ENCODE results near the gene TOX2.

Gene TOX2

DNA sequence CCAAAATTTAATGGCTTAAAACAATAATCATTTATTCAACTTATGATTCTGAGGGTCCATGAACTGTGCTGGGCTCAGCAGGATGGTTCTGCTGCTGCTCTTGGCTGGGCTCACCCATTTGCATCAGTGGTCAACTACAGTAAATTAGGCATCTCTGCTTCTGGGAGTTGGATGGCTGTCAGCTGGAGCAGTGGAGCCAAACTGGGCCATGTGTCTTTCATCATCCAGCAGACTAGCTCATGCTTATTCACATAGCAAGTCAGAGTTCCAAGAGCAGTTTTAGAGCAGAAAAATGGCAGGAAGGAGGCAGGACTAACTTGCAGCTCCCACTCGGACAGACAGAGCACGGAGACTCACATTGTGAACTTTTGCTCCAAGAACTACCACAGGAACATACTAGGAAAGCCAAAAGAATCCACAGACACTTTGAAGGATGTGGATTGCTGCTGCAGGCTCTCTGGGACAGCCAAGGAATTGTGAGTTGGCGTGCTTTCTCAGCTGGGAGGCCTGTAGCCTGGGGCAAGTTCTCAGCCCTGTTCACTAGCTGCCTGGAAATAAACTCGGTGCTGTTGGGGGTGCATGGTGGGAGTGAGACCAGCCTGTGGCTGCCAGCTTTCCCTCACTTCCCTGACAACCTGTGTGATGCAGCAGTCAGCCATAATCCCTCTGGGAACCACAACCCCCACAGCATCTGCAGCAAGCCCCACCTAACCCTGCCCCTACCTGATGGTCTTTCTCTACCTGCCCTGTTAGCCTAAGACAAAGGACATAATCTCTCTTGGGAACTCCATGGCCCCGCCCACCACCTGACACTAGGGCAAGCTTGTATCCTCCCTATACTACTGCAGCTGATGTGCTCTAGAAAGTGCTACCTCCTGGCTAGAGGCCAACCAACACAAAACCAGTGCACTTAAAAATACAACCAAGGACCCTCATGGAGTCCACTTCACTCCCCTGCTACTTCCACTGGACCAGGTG lies 143.3 kb downstream of the TOX2 start:
- in situ Hi-C loops (cut with HindIII; ENCODE audit: low pct_ligation_motif_present, low sequenced_read_pairs) = no loop called here
- no peak overlapping the region for H3K4me3 ChIP-seq (ENCODE audit: low read depth, low read length)
- no peak for DNase-seq

DNA sequence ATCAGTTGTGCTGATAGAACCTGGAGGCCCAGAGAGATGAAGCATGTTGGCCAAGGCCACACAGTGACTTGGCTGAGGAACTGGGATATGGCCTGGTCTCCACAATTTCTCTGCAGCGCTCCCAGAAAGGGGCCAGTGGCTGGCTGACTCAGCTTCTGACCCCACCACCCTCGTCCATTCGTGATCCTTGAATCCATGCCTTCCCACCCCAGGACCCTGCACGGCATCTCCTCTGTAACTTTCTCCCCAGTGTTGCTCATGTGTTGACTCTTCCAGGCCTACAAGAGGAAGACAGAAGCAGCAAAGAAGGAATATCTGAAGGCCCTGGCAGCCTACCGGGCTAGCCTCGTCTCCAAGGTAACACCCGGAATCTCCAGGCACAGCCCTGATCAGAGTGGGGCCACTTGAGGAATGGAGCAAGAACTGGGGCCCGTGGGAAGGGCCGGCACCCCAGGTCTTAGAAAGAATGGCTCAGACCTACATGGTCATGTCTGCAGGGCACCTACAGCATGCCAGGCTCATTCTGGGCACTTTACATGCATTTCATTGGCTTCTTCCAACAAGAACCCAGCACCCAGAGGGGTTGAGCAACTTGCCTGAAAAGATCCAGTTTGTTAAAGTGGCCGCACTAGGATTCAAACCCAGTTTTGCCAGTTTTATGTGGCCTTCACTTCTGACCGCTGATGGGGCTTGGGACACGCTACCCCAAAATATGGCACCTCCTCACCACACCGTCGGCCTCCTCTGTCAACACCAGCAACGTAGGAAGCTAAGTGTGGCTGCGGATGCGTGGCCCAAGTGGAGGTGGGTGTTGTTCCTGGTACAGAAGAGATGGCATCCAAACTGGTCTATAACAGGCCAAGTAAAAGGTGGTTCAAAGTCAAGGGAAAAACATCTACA lies 150.1 kb downstream of the TOX2 start:
- no peak overlapping the region for H3K27ac ChIP-seq
- H3K4me3 ChIP-seq (ENCODE audit: low read depth, low read length) = no peak overlapping the region
- TF ChIP-seq CTCF (IDR thresholded peaks at IDR 0.05; ENCODE audit: low read depth, low read length, missing control alignments) = no peak
- DNase-seq = no peak
- no peaks in the 10 kb centered on the region for H3K27me3 ChIP-seq (replicated peaks)
- in situ Hi-C loops (cut with HindIII; ENCODE audit: low pct_ligation_motif_present, low sequenced_read_pairs) = no loop called here
- no peaks in the 10 kb centered on the region for H3K36me3 ChIP-seq (replicated peaks)

More for the DNA sequence above, 143.3 kb downstream of the TOX2 start:
- no peaks in the 10 kb centered on the region for H3K27me3 ChIP-seq (replicated peaks)
- no peak for TF ChIP-seq CTCF (IDR thresholded peaks at IDR 0.05; ENCODE audit: low read depth, low read length, missing control alignments)
- no peak overlapping the region for H3K27ac ChIP-seq
- no peaks in the 10 kb centered on the region for H3K36me3 ChIP-seq (replicated peaks)

DNA sequence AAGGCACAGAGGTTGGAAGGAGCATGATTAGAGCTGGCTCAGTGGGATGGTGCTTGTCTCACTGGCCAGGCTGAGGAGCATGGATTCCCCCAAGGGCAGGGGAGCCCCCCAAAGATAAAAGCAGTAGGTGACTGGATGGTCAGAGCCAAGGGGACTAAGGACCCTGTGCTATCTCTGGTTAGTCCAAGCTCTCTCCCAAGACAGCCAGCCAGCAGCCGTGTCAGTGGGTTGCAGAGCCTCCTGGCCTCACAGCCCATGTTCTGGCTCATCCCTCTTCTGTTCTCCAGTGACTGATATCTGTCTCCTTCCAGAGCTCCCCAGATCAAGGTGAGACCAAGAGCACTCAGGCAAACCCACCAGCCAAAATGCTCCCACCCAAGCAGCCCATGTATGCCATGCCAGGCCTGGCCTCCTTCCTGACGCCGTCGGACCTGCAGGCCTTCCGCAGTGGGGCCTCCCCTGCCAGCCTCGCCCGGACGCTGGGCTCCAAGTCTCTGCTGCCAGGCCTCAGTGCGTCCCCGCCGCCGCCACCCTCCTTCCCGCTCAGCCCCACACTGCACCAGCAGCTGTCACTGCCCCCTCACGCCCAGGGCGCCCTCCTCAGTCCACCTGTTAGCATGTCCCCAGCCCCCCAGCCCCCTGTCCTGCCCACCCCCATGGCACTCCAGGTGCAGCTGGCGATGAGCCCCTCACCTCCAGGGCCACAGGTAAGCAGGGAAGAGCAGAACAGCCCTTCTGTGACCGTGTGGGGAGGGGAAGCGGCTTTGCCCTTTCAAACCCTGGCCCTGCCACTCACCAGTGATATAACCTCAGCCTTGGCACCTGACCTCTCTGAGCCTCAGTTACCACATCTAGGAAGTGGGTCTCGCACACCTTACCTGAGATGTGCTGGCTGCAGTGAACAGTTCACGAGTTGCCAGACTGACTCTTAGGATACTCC lies 151.0 kb downstream of the TOX2 start:
- Histone ChIP-seq H3K27me3 (replicated peaks) (no peaks in the 10 kb centered on the region), H3K27ac (no peak overlapping the region), H3K36me3 (replicated peaks) (no peaks in the 10 kb centered on the region), H3K4me3 (ENCODE audit: low read depth, low read length) (no peak overlapping the region)
- no peak for DNase-seq
- in situ Hi-C loops (cut with HindIII; ENCODE audit: low pct_ligation_motif_present, low sequenced_read_pairs) = no loop called here
- no peak for TF ChIP-seq CTCF (IDR thresholded peaks at IDR 0.05; ENCODE audit: low read depth, low read length, missing control alignments)

DNA sequence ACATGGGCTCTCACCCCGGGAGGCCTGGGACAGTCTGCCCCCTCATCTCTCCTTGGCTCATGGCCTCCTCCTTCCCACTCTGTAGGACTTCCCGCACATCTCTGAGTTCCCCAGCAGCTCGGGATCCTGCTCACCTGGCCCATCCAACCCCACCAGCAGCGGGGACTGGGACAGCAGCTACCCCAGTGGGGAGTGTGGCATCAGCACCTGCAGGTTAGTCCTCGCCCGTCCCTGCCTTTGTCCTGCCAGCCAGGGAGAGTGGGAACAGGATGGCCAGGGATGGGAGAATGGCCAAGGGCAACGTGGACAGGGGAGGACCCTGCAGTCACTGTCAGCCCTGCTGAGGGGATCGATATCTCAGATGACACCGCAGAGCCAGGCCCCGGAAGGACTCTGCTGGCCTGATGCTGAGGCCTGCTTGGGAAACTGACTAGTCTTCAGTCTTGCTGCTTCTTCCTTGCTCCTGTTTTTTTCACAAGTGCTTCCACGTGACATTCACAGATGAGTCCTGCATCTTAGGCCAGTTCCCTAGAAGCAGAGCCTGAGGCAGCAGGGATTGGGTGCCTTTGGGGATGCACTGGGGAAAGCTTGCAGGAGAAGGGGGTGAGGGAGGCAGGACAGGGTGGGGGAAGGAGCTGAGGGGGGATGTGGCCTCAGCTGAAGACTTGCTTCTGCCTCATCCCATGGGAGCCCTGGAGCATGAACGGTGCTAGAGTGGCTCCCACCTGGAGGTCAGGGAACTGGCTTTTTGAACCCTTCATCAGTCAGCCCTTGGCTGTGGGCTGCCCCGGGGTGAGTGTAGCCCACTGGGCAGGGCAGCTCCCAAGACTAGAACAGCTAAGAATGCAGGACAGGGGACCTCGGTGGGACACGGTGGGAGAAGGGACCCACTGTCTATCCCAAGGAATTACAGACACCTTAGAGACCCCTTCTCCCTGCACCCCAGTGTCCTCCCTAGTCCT lies 152.3 kb downstream of the TOX2 start:
- no peak for TF ChIP-seq CTCF (IDR thresholded peaks at IDR 0.05; ENCODE audit: low read depth, low read length, missing control alignments)
- Histone ChIP-seq H3K36me3 (replicated peaks) (no peaks in the 10 kb centered on the region), H3K27ac (no peak overlapping the region), H3K27me3 (replicated peaks) (no peaks in the 10 kb centered on the region), H3K4me3 (ENCODE audit: low read depth, low read length) (no peak overlapping the region)
- DNase-seq = no peak
- in situ Hi-C loops (cut with HindIII; ENCODE audit: low pct_ligation_motif_present, low sequenced_read_pairs) = no loop called here
